Progenitor cell of endocrine pancreas (in vitro differentiated cells): Measurements from ENCODE around the gene UIMC1. TPM values are rescaled to one million over a fixed set of nuclear protein-coding genes. Genes with fewer than 3 reads are reported as not detected.

Source experiments
- DNase-seq: peaks from one replicate; pipeline ENCODE4 v3.0.0; 2021; ENCODE audit warnings: low spot score; ENCODE audit not compliant: unreplicated experiment
- H3K27ac Mint-ChIP-seq: 2 replicates; pipeline ENCODE4 v1.8.0; 2021; ENCODE audit warnings: mild to moderate bottlenecking, moderate library complexity, mixed read lengths
- H3K27me3 Mint-ChIP-seq: 2 replicates; pipeline ENCODE4 v1.8.0; 2021; ENCODE audit warnings: mixed read lengths
- H3K36me3 Mint-ChIP-seq: 2 replicates; pipeline ENCODE4 v1.8.0; 2022; ENCODE audit warnings: mixed read lengths; ENCODE audit not compliant: insufficient read depth
- H3K4me1 Mint-ChIP-seq: 2 replicates; pipeline ENCODE4 v1.8.0; 2021; ENCODE audit warnings: low read depth, mixed read lengths
- H3K4me3 Mint-ChIP-seq: 2 replicates; pipeline ENCODE4 v1.8.0; 2021; ENCODE audit warnings: low read depth, mild to moderate bottlenecking, moderate library complexity, mixed read lengths
- H3K9me3 Mint-ChIP-seq: 2 replicates; pipeline ENCODE4 v1.8.0; 2021; ENCODE audit warnings: low read depth, mixed read lengths
- total RNA-seq: library from RNA; stranded (reverse); gene quantifications from 2 replicates; pipeline ENCODE4 v1.2.1, GENCODE V29; 2021
- TF ChIP-seq, protein P1 (sequence below): fragments of 200-600 bp; sonication (generic); IDR thresholded peaks from one replicate; pipeline ENCODE4 v1.5.0; 2021; ENCODE audit warnings: antibody characterized with exemption, mild to moderate bottlenecking; ENCODE audit not compliant: unreplicated experiment

Gene UIMC1
- total RNA-seq, 1 donor from 2014 or later, result 47.4 TPM

DNA sequence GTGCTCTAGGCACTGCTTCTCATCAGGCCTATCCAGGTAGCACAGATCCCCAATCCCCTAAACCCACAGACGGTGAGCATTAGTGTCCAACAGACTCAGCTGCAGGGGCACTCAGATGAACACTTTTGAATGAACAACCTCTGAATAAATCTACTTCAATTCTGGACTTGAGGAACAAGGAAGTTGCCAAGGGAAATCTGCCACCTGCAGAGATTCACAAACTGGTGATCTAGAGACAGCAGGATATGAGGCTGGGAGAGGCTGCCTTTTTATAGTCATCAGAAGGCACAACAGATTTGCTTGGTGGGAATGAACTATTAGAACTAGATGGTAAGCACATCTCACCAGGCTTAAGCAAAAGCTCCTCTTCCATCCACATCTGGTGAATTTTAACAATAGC lies 100.5 kb downstream of the UIMC1 start:
- Mint-ChIP-seq H3K36me3 (peaks cover 38% of the 10 kb centered on the region), H3K27me3 (peaks cover 6% of the 10 kb centered on the region), H3K4me3 (no peak overlapping the region), H3K27ac (no peak overlapping the region), H3K9me3 (no peaks in the 10 kb centered on the region), H3K4me1 (peaks cover 20% of the 10 kb centered on the region)
- DNase-seq, result no peak
- TF ChIP-seq, protein P1, sequence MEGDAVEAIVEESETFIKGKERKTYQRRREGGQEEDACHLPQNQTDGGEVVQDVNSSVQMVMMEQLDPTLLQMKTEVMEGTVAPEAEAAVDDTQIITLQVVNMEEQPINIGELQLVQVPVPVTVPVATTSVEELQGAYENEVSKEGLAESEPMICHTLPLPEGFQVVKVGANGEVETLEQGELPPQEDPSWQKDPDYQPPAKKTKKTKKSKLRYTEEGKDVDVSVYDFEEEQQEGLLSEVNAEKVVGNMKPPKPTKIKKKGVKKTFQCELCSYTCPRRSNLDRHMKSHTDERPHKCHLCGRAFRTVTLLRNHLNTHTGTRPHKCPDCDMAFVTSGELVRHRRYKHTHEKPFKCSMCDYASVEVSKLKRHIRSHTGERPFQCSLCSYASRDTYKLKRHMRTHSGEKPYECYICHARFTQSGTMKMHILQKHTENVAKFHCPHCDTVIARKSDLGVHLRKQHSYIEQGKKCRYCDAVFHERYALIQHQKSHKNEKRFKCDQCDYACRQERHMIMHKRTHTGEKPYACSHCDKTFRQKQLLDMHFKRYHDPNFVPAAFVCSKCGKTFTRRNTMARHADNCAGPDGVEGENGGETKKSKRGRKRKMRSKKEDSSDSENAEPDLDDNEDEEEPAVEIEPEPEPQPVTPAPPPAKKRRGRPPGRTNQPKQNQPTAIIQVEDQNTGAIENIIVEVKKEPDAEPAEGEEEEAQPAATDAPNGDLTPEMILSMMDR, result no peak

DNA sequence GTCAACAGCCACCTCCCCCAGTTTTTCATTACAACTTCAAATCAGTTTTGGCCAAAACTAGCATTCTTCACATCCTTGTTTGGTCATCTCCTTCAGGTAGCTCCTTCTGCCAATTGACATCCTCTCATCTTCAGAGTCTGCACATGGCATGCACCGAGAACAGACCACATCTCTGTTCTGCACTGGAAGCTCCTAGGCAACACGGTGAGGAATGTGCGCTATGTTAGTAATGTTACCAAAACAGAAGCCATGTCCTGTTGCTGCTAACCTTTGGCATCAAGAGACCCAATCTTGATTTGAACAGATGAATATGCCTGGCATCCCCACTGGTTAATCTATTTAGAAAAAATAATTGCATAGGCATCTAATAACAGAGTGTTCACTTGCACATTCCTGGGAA lies 102.3 kb downstream of the UIMC1 start:
- Mint-ChIP-seq H3K36me3 (peaks cover 38% of the 10 kb centered on the region), H3K27me3 (peaks cover 12% of the 10 kb centered on the region), H3K27ac (no peak overlapping the region), H3K4me3 (no peak overlapping the region), H3K4me1 (peaks cover 20% of the 10 kb centered on the region), H3K9me3 (no peaks in the 10 kb centered on the region)
- TF ChIP-seq, protein P1, result no peak
- DNase-seq, result no peak

DNA sequence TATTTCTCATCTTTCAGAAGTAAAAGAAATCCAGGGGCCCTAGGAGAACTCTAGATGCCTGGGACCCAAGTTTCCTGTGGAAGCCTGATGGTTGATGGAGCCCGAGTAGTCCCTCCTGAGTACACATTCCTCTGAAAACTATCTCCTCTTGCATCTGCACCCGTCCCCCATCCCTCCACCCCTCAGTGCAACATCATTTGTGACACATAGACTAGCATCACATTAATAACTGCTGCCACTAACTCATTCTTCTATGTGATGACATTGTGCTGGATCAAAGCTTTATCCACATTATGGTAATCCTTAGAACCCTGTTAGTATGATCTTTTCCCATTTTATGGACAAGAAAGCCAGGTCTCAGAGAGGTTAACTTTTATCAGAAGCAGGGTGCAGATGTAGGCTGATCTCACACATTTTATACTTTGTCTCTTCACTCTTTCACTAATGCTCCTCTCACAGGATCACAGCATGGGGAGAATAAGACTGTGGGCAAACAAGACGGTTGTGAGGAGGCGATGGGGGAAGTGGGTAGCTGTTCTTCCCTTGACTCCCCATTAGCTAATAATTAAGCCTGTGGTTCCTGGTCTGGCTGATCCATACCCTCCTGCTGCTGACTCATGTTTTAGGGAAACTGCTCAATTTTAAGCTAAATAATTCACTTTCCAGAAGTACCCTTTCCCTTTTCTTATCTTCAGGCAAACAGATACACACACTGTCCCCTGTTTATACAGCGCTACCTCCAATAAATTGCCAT lies 103.5 kb downstream of the UIMC1 start:
- Mint-ChIP-seq H3K4me3 (peak overlapping the region; percentile 20), H3K27ac (peak overlapping the region; percentile 38), H3K27me3 (peaks cover 19% of the 10 kb centered on the region), H3K4me1 (peaks cover 20% of the 10 kb centered on the region), H3K9me3 (no peaks in the 10 kb centered on the region), H3K36me3 (peaks cover 35% of the 10 kb centered on the region)
- TF ChIP-seq, protein P1, result no peak
- DNase-seq, result no peak

DNA sequence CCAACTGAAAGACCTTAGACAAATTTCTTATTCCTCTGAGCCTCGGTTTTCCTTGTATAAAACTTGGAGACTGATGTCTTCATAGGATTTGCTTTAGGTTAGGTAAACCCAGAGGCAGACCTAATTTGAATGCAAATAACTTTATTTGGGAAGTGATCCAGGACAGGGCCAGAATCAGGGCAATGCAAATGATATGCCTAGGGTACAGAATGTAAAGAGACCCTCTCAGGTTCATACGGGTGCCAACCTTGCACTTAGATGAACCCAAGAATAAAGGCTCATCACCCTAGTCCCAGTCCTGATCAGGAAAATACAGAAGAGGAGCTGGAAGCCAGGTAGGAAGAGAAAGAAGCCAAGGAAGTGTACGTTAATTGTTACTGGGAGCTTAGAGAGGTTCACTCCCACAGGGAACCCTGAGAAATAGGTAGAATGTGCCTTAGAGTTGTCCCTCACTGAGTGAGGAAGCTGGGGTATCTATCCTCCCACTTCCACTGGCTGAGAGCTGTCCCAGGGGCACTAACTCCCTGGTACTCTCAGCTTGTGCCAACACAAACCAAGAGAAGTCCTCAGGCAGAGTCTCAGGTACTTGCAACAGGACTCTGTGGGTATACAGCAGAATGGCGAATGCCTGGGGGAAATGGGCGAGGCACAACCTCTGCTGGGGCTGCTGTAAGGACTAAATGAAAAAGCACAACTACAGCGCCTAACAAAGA lies 104.3 kb downstream of the UIMC1 start:
- Mint-ChIP-seq H3K4me1 (peaks cover 20% of the 10 kb centered on the region), H3K36me3 (peaks cover 32% of the 10 kb centered on the region), H3K27ac (no peak overlapping the region), H3K9me3 (no peaks in the 10 kb centered on the region), H3K4me3 (no peak overlapping the region), H3K27me3 (peaks cover 27% of the 10 kb centered on the region)
- no peak for DNase-seq
- TF ChIP-seq, protein P1, result no peak

DNA sequence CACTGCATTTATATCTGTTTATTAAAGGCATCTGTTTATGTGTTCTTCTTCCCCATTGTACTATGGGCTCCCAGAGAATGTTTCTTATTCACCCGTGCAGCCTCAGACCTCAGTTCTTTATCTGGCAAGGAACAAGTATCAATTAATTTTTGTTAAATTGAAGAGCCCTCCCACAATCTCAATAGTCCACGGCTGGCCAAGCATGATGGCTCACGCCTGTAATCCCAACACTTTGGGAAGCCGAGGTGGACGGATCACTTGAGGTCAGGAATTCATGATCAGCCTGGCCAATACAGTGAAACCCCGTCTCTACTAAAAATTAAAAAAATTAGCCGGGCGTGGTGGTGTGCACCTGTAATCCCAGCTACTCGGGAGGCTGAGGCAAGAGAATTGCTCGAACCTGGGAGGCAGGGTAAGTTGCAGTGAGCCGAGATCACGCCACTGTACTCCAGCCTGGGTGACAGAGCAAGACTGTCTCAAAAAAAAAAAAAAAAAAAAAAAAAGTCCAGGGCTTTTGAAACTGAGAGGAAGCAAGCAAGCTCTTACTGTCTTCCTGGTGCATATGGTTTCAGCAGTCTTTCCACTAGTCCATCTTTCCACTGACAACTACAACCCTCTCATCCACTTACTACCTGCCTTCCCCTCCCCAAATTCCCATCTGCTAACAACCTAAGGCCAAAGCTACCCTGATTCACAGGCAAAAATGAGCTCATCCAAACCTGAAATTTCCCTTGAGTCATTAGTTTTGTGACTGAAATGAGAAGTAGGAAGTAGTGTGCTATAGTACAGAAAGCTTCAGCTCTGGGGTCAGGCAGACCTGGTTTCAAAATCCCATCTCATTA lies 105.1 kb downstream of the UIMC1 start:
- H3K4me3 Mint-ChIP-seq, result no peak overlapping the region
- peaks cover 20% of the 10 kb centered on the region for H3K4me1 Mint-ChIP-seq
- H3K27me3 Mint-ChIP-seq, result peaks cover 35% of the 10 kb centered on the region
- H3K36me3 Mint-ChIP-seq, result peaks cover 27% of the 10 kb centered on the region
- H3K9me3 Mint-ChIP-seq, result no peaks in the 10 kb centered on the region
- DNase-seq, result no peak
- no peak overlapping the region for H3K27ac Mint-ChIP-seq
- TF ChIP-seq, protein P1, result no peak
